HepG2 (cell line): ENCODE data around the gene PCIF1. TPM values are rescaled to one million over a fixed set of nuclear protein-coding genes. Genes with fewer than 3 reads are reported as not detected.

Source experiments
- AGO2 ChIP-seq: fragments of 200-400 bp; formaldehyde crosslinking; optimal IDR thresholded peaks from 2 replicates; pipeline ENCODE3; 2017; ENCODE audit warnings: mild to moderate bottlenecking, low read depth, low read length, moderate library complexity
- CREM ChIP-seq, 2 experiments: sonication (generic) in 1 of 2; formaldehyde crosslinking in 1 of 2; IDR thresholded peaks; 2 replicates each; pipeline versions ENCODE4 v1.4.0 to v1.6.1; 2016 to 2020; ENCODE audit warnings: antibody characterized with exemption in 1 of 2, mild to moderate bottlenecking in 1 of 2, missing genetic modification reagents in 1 of 2
- CTCF ChIP-seq: sonication (generic); formaldehyde crosslinking; IDR thresholded peaks from 2 replicates; pipeline ENCODE4 v1.5.0; 2020; ENCODE audit warnings: mild to moderate bottlenecking, missing genetic modification reagents, moderate library complexity
- FOSL2 ChIP-seq: sonication (generic); formaldehyde crosslinking; IDR thresholded peaks from 2 replicates; pipeline ENCODE4 v1.4.0; 2020; ENCODE audit warnings: missing genetic modification reagents
- HES4 ChIP-seq: sonication (generic); formaldehyde crosslinking; IDR thresholded peaks from 2 replicates; pipeline ENCODE4 v1.9.0; 2021; ENCODE audit warnings: mild to moderate bottlenecking, missing genetic modification reagents, borderline replicate concordance
- KAT8 ChIP-seq: IDR thresholded peaks from 2 replicates; pipeline ENCODE4 v1.6.1; 2016; ENCODE audit warnings: missing genetic modification reagents, missing compliant biosample characterization
- MXI1 ChIP-seq: IDR thresholded peaks from 3 replicates; pipeline ENCODE4 v1.6.1; 2012; ENCODE audit warnings: low read depth, low read length, inconsistent platforms, borderline replicate concordance
- NCOA2 ChIP-seq: sonication (generic); formaldehyde crosslinking; IDR thresholded peaks from 2 replicates; pipeline ENCODE4 v1.8.0; 2022; ENCODE audit warnings: inconsistent platforms
- NR3C1 ChIP-seq: sonication (generic); formaldehyde crosslinking; IDR thresholded peaks from 2 replicates; pipeline ENCODE4 v1.4.0; 2020; ENCODE audit warnings: missing genetic modification reagents
- RBFOX2 ChIP-seq: fragments of 200-400 bp; formaldehyde crosslinking; IDR thresholded peaks from 2 replicates; pipeline ENCODE4 v1.6.1; 2017; ENCODE audit warnings: low read depth, mild to moderate bottlenecking, low read length
- SAFB2 ChIP-seq: sonication (generic); formaldehyde crosslinking; IDR thresholded peaks from 2 replicates; pipeline ENCODE4 v1.5.1; 2020; ENCODE audit warnings: missing genetic modification reagents, low read depth, mild to moderate bottlenecking, borderline replicate concordance
- ZBTB39 ChIP-seq: sonication (generic); formaldehyde crosslinking; IDR thresholded peaks from 2 replicates; pipeline ENCODE4 v1.5.0; 2020; ENCODE audit warnings: missing genetic modification reagents
- ZFP82 ChIP-seq: sonication (generic); formaldehyde crosslinking; IDR thresholded peaks from 2 replicates; pipeline ENCODE4 v1.5.1; 2020; ENCODE audit warnings: mild to moderate bottlenecking, missing genetic modification reagents, borderline replicate concordance
- ZNF142 ChIP-seq: sonication (generic); formaldehyde crosslinking; IDR thresholded peaks from 2 replicates; pipeline ENCODE4 v1.4.0; 2020; ENCODE audit warnings: missing genetic modification reagents
- ZNF17 ChIP-seq: sonication (generic); formaldehyde crosslinking; IDR thresholded peaks from 2 replicates; pipeline ENCODE4 v1.5.0; 2020; ENCODE audit warnings: mild to moderate bottlenecking, missing genetic modification reagents
- ZNF552 ChIP-seq: sonication (generic); formaldehyde crosslinking; IDR thresholded peaks from 2 replicates; pipeline ENCODE4 v1.9.0; 2022; ENCODE audit warnings: missing genetic modification reagents, mild to moderate bottlenecking, borderline replicate concordance
- ZNF576 ChIP-seq: sonication (generic); formaldehyde crosslinking; IDR thresholded peaks from 2 replicates; pipeline ENCODE4 v1.4.0; 2020; ENCODE audit warnings: mild to moderate bottlenecking, missing genetic modification reagents
- ZNF768 ChIP-seq: sonication (generic); formaldehyde crosslinking; IDR thresholded peaks from 2 replicates; pipeline ENCODE4 v1.4.0; 2020; ENCODE audit warnings: missing genetic modification reagents
- ZSCAN30 ChIP-seq: sonication (generic); formaldehyde crosslinking; IDR thresholded peaks from 2 replicates; pipeline ENCODE4 v1.5.0; 2020; ENCODE audit warnings: mild to moderate bottlenecking, missing genetic modification reagents
- polyA plus RNA-seq, 8 experiments: library from polyadenylated mRNA; depleted of rRNA in 3 of 8; stranded (reverse) in 7 of 8; unstranded in 1 of 8; fragments of >200 nt; fragmentation: Illumina TruSeq in 4 of 8; extraction: Trizol in 4 of 8; gene quantifications; 2 replicates each; pipeline versions ENCODE4 v1.2.1 to v1.2.3, GENCODE V29; 2011 to 2016; ENCODE audit warnings: low read depth in 4 of 8, missing spikeins in 1 of 8, mixed read lengths in 1 of 8; ENCODE audit not compliant: insufficient read depth in 1 of 8
- total RNA-seq, 5 experiments: library from RNA; depleted of rRNA; stranded (reverse); fragments of >200 nt; fragmentation: Illumina TruSeq; extraction: Trizol; gene quantifications; 2 replicates each; pipeline ENCODE4 v1.2.3, GENCODE V29; 2016; ENCODE audit warnings: low read depth in 1 of 5

Gene PCIF1
- total and polyA plus RNA-seq, 2 of the 13 experiments (the other 11 are each of a cell fraction or from before 2014, with no cell fraction given), result 20.9 to 24.4 TPM

GRCh38 chr20:45947110-45947866 lies 12.8 kb downstream of the PCIF1 start (continued):
- no peak for TF ChIP-seq ZNF142 (CRISPR knock-in tag)
- no peak for TF ChIP-seq FOSL2 (CRISPR knock-in tag)
- TF ChIP-seq NCOA2, result no peak
- TF ChIP-seq ZNF768 (CRISPR knock-in tag), result peak; percentile 58; the same call in 1 of the 2 replicates
- TF ChIP-seq CREM (IDR thresholded peaks at IDR 0.05), result no peak
- TF ChIP-seq CREM (CRISPR knock-in tag; IDR thresholded peaks at IDR 0.05), result 0 out of 2 replicates have a peak, but pooled peaks have one; percentile 9
- TF ChIP-seq HES4 (CRISPR knock-in tag), result peak; percentile 61; the same call in 1 of the 2 replicates
- TF ChIP-seq ZFP82, result no peak
- TF ChIP-seq ZNF552 (CRISPR knock-in tag), result peak; percentile 36; the same call in 1 of the 2 replicates
- peak; percentile 74 for TF ChIP-seq RBFOX2
- 0 out of 2 replicates have a peak, but pooled peaks have one; percentile 32 for TF ChIP-seq NR3C1
- no peak for TF ChIP-seq KAT8 (CRISPR knock-in tag)
- TF ChIP-seq MXI1, result no peak
- TF ChIP-seq CTCF (CRISPR knock-in tag), result no peak
- TF ChIP-seq AGO2, result peak; percentile 90
- no peak for TF ChIP-seq ZNF17 (CRISPR knock-in tag)
- TF ChIP-seq SAFB2 (CRISPR knock-in tag), result 0 out of 2 replicates have a peak, but pooled peaks have one; percentile 27
- TF ChIP-seq ZBTB39, result 0 out of 2 replicates have a peak, but pooled peaks have one; percentile 34
- TF ChIP-seq ZSCAN30 (CRISPR knock-in tag), result no peak
- TF ChIP-seq ZNF576 (CRISPR knock-in tag), result no peak
